Measurements from ENCODE around the gene DET1. TPM values are rescaled to one million over a fixed set of nuclear protein-coding genes. Genes with fewer than 3 reads are reported as not detected.

The DET1 gene
- total RNA-seq, 4 donors from 2014 or later: 4.3 to 12.2 (median 6.7) TPM

DNA sequence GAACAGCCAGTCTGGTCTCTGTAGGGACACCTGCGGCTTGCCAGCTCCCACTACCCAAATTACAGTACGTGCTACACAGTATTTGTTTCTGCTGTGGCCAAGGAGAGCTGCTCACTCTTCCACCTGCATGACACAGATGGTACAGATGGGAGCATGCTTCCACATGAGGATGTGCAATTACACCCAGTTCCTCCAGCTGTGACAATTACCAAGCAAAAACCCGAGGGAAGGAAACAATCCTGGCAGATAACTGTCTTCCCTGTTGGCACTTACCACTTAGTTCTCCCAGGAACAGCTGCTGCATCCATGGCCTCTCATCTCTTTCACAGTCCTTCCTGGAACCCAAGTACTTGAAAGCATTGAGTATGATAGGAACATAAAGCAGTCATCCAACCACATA, 34.4 kb downstream of the DET1 start:
- no peaks in the 10 kb centered on the region for H3K9me3 ChIP-seq
- H3K27ac ChIP-seq: no peak overlapping the region
- no peaks in the 10 kb centered on the region for H3K4me1 ChIP-seq
- no peak overlapping the region for H3K4me3 ChIP-seq
- peaks cover 55% of the 10 kb centered on the region for H3K36me3 ChIP-seq
- no peaks in the 10 kb centered on the region for H3K27me3 ChIP-seq
- no peak for DNase-seq (ENCODE audit: low spot score in 2 of 2)
- 85% methylated on average over 3 of the region's 3 CpGs for WGBS
- TF ChIP-seq, protein P1, sequence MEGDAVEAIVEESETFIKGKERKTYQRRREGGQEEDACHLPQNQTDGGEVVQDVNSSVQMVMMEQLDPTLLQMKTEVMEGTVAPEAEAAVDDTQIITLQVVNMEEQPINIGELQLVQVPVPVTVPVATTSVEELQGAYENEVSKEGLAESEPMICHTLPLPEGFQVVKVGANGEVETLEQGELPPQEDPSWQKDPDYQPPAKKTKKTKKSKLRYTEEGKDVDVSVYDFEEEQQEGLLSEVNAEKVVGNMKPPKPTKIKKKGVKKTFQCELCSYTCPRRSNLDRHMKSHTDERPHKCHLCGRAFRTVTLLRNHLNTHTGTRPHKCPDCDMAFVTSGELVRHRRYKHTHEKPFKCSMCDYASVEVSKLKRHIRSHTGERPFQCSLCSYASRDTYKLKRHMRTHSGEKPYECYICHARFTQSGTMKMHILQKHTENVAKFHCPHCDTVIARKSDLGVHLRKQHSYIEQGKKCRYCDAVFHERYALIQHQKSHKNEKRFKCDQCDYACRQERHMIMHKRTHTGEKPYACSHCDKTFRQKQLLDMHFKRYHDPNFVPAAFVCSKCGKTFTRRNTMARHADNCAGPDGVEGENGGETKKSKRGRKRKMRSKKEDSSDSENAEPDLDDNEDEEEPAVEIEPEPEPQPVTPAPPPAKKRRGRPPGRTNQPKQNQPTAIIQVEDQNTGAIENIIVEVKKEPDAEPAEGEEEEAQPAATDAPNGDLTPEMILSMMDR (IDR thresholded peaks at IDR 0.05): no peak
- no peak for TF ChIP-seq EP300 (IDR thresholded peaks at IDR 0.05)
- no peak for TF ChIP-seq POLR2AphosphoS5 (IDR thresholded peaks at IDR 0.05)
- TF ChIP-seq POLR2A (IDR thresholded peaks at IDR 0.05): no peak

DNA sequence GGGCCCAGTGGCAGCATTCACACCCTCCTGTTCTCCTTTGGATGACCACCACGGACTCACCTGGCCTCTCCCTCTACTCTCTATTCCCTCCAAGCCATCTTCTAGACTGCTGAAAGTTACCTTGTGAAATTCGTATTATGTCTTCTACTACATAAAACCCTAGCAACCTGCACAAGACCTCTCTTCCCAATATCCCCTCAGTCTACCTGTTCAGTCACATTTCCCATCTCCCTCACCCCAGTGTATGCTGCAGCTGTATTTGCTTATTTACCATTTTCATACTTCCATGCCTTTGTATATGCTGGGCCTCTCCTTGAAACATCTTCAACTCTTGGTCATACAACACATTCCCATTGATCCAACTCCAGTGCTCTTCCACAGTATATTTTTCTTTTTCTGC, 35.3 kb downstream of the DET1 start:
- Histone ChIP-seq H3K4me1 (no peaks in the 10 kb centered on the region), H3K4me3 (no peak overlapping the region), H3K27me3 (no peaks in the 10 kb centered on the region), H3K36me3 (peaks cover 55% of the 10 kb centered on the region), H3K27ac (no peak overlapping the region), H3K9me3 (no peaks in the 10 kb centered on the region)
- WGBS: 97% methylated on average over 2 of the region's 2 CpGs
- no peak for DNase-seq (ENCODE audit: low spot score in 2 of 2)
- TF ChIP-seq POLR2AphosphoS5 (IDR thresholded peaks at IDR 0.05) (no peak), EP300 (IDR thresholded peaks at IDR 0.05) (no peak), POLR2A (IDR thresholded peaks at IDR 0.05) (no peak)
- TF ChIP-seq, protein P1 (IDR thresholded peaks at IDR 0.05): no peak

DNA sequence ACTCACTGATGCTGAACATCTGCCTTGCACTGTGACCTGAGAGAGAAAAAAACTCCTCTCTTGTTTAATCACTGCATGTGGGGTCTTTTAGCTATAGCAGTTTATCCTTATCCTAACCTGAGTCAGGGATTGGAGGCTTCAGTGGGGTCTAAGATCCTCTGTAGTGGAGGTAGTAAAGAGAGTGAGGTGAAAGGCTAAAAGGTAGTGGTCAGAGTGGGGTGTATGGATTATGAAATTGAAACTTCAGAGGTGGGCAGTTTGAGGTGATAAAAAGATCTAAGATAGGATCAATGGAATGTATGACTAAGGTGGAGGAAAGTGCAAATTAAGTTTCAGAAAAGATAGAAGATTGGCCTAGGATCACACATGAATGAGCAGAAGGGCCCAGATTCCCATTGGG, 36.5 kb downstream of the DET1 start:
- TF ChIP-seq POLR2A (IDR thresholded peaks at IDR 0.05): no peak
- TF ChIP-seq, protein P1 (IDR thresholded peaks at IDR 0.05): no peak
- TF ChIP-seq EP300 (IDR thresholded peaks at IDR 0.05): no peak
- H3K36me3 ChIP-seq: peaks cover 57% of the 10 kb centered on the region
- H3K4me3 ChIP-seq: no peak overlapping the region
- no peaks in the 10 kb centered on the region for H3K27me3 ChIP-seq
- no peaks in the 10 kb centered on the region for H3K4me1 ChIP-seq
- no peak overlapping the region for H3K27ac ChIP-seq
- no peaks in the 10 kb centered on the region for H3K9me3 ChIP-seq
- DNase-seq (ENCODE audit: low spot score in 2 of 2): no peak

DNA sequence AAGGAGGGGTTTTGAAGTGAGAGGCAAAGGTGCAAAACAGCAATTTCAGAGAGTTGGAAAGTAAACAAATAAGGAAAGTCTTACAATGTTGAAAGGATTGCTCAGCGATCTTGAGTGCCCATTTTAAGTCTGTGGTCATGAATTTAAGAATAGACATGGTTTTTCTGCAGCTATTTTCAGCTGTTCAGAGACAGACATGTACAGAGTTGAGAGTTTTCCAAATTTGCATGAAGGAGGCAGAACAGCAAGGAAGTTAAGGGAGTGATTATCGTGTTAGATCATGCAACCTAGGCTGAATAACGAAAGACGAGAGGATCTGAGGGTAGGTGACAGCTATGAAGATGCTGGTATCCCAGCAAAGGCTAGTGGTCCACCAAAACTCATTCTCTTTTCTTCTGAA, 37.2 kb downstream of the DET1 start:
- peaks cover 57% of the 10 kb centered on the region for H3K36me3 ChIP-seq

DNA sequence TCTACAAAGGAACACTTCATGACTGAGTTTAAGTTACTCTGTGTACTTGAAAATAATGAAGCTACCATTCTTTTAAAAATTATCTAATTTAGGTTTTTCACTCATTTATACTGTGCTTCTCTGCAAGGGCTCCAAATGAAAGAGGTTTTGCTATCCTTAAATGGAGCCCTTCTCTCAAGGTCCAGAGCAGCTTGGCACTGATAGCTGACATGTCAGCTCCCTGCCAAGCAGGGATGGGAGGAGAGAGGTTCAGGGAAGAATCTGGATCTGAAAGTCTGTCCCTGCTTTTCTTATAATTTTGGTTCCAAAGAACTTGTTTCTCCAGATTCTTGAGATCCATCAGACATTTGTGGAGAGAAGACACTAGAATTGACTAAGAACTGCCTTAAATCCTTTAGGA, 39.9 kb downstream of the DET1 start:
- TF ChIP-seq POLR2A (IDR thresholded peaks at IDR 0.05) (no peak), POLR2AphosphoS5 (IDR thresholded peaks at IDR 0.05) (no peak), EP300 (IDR thresholded peaks at IDR 0.05) (no peak)
- TF ChIP-seq, protein P1 (IDR thresholded peaks at IDR 0.05): no peak
- Histone ChIP-seq H3K36me3 (peaks cover 55% of the 10 kb centered on the region), H3K4me1 (no peaks in the 10 kb centered on the region), H3K9me3 (no peaks in the 10 kb centered on the region), H3K27ac (no peak overlapping the region), H3K27me3 (no peaks in the 10 kb centered on the region), H3K4me3 (no peak overlapping the region)
- no peak for DNase-seq (ENCODE audit: low spot score in 2 of 2)

More for the DNA sequence above, 37.2 kb downstream of the DET1 start:
- Histone ChIP-seq H3K4me3 (no peak overlapping the region), H3K27ac (no peak overlapping the region), H3K27me3 (no peaks in the 10 kb centered on the region), H3K9me3 (no peaks in the 10 kb centered on the region), H3K4me1 (no peaks in the 10 kb centered on the region)
- no peak for DNase-seq (ENCODE audit: low spot score in 2 of 2)
- TF ChIP-seq POLR2AphosphoS5 (IDR thresholded peaks at IDR 0.05) (no peak), EP300 (IDR thresholded peaks at IDR 0.05) (no peak)
- TF ChIP-seq, protein P1 (IDR thresholded peaks at IDR 0.05): no peak
- WGBS: 93% methylated on average over 4 of the region's 4 CpGs

All from suprapubic skin (tissue), 4 donors.